ENCODE data around the gene SPEF1. TPM values are rescaled to one million over a fixed set of nuclear protein-coding genes. Genes with fewer than 3 reads are reported as not detected.

Gene SPEF1
- total RNA-seq, 2 experiments from 2014 or later: 0.17 TPM; not detected in 1

GRCh38 chr20:3786126-3786484 is 4.9 kb upstream of the SPEF1 start:
- Mint-ChIP-seq H3K9me3 (no peaks in the 10 kb centered on the region), H3K27me3 (no peaks in the 10 kb centered on the region), H3K27ac (peak overlapping the region; percentile 79), H3K4me1 (ENCODE audit: low read depth) (peaks cover 44% of the 10 kb centered on the region), H3K4me3 (peak overlapping the region; percentile 83), H3K36me3 (peaks cover 6% of the 10 kb centered on the region)
- peak; percentile 64 for DNase-seq
- CTCF ChIA-PET: interaction anchor here (0.6 to 10.4 kb wide), 13 partner anchors 8 to 299 kb away, joined by 3 to 180 read pairs (median 6); partner anchors contain the start of genes ADISSP and AP5S1
- intact Hi-C loops (cut with micrococcal nuclease): loop anchor here (10.0 kb wide), 1 partner anchor 299 kb away; no protein-coding TSS in a partner anchor
- POLR2A ChIA-PET: interaction anchor here (0.8 to 3.4 kb wide), 5 partner anchors 18 to 69 kb away, joined by 3 to 27 read pairs (median 5); partner anchors contain the start of genes ADISSP and AP5S1

- H3K9me3 Mint-ChIP-seq: no peaks in the 10 kb centered on the region
- H3K27me3 Mint-ChIP-seq: no peaks in the 10 kb centered on the region
- H3K4me3 Mint-ChIP-seq: peak overlapping the region; percentile 83
- no peak overlapping the region for H3K27ac Mint-ChIP-seq
- intact Hi-C loops (cut with micrococcal nuclease): loop anchor here (10.0 kb wide), 1 partner anchor 299 kb away; no protein-coding TSS in a partner anchor
- DNase-seq: no peak
- ChIA-PET CTCF (interaction anchor here (0.6 to 10.4 kb wide), 9 partner anchors 10 to 70 kb away, joined by 3 to 180 read pairs (median 6); partner anchors contain the start of genes ADISSP and AP5S1), POLR2A (interaction anchor here (1.4 to 3.4 kb wide), 3 partner anchors 17 to 60 kb away, joined by 3 to 27 read pairs (median 18); partner anchors contain the start of genes ADISSP and AP5S1)
- H3K36me3 Mint-ChIP-seq: peaks cover 6% of the 10 kb centered on the region
- H3K4me1 Mint-ChIP-seq (ENCODE audit: low read depth): peaks cover 51% of the 10 kb centered on the region
Observed at GRCh38 chr20:3785240-3786125, 4.2 kb upstream of the SPEF1 start.

GRCh38 chr20:3784863-3785239 is 3.6 kb upstream of the SPEF1 start:
- Mint-ChIP-seq H3K9me3 (no peaks in the 10 kb centered on the region), H3K4me1 (ENCODE audit: low read depth) (peaks cover 52% of the 10 kb centered on the region), H3K4me3 (peak overlapping the region; percentile 53), H3K27me3 (no peaks in the 10 kb centered on the region), H3K27ac (peak overlapping the region; percentile 47), H3K36me3 (peaks cover 6% of the 10 kb centered on the region)
- intact Hi-C loops (cut with micrococcal nuclease): loop anchor here (10.0 kb wide), 1 partner anchor 300 kb away; no protein-coding TSS in a partner anchor
- POLR2A ChIA-PET: interaction anchor here (3.4 kb wide), 1 partner anchor 17 kb away, joined by 18 read pairs; the partner anchor contains the start of gene ADISSP
- DNase-seq: no peak
- CTCF ChIA-PET: interaction anchor here (1.9 to 10.4 kb wide), 4 partner anchors 17 to 70 kb away, joined by 8 to 180 read pairs (median 23); partner anchors contain the start of genes ADISSP and AP5S1

GRCh38 chr20:3784216-3784853 is 3.1 kb upstream of the SPEF1 start:
- DNase-seq: no peak
- Mint-ChIP-seq H3K27me3 (peaks cover 4% of the 10 kb centered on the region), H3K4me3 (peak overlapping the region; percentile 53), H3K27ac (peak overlapping the region; percentile 47), H3K9me3 (no peaks in the 10 kb centered on the region), H3K36me3 (peaks cover 6% of the 10 kb centered on the region), H3K4me1 (ENCODE audit: low read depth) (peaks cover 54% of the 10 kb centered on the region)
- ChIA-PET POLR2A (interaction anchor here (3.4 kb wide), 1 partner anchor 16 kb away, joined by 18 read pairs; the partner anchor contains the start of gene ADISSP), CTCF (interaction anchor here (10.4 kb wide), 1 partner anchor 33 kb away, joined by 180 read pairs; the partner anchor contains the start of gene AP5S1)
- intact Hi-C loops (cut with micrococcal nuclease): loop anchor here (10.0 kb wide), 1 partner anchor 300 kb away; no protein-coding TSS in a partner anchor

GRCh38 chr20:3783511-3784195 is 2.4 kb upstream of the SPEF1 start:
- H3K27me3 Mint-ChIP-seq: peaks cover 7% of the 10 kb centered on the region
- no peak for DNase-seq
- CTCF ChIA-PET: interaction anchor here (10.4 kb wide), 1 partner anchor 33 kb away, joined by 180 read pairs; the partner anchor contains the start of gene AP5S1
- POLR2A ChIA-PET: interaction anchor here (3.4 kb wide), 1 partner anchor 15 kb away, joined by 18 read pairs; the partner anchor contains the start of gene ADISSP
- peaks cover 6% of the 10 kb centered on the region for H3K36me3 Mint-ChIP-seq
- intact Hi-C loops (cut with micrococcal nuclease): loop anchor here (10.0 kb wide), 1 partner anchor 301 kb away; no protein-coding TSS in a partner anchor
- H3K4me3 Mint-ChIP-seq: no peak overlapping the region
- peaks cover 52% of the 10 kb centered on the region for H3K4me1 Mint-ChIP-seq (ENCODE audit: low read depth)
- H3K27ac Mint-ChIP-seq: no peak overlapping the region
- H3K9me3 Mint-ChIP-seq: no peaks in the 10 kb centered on the region

GRCh38 chr20:3783068-3783489 is 1.8 kb upstream of the SPEF1 start:
- H3K36me3 Mint-ChIP-seq: peaks cover 6% of the 10 kb centered on the region
- no peak overlapping the region for H3K4me3 Mint-ChIP-seq
- intact Hi-C loops (cut with micrococcal nuclease): loop anchor here (10.0 kb wide), 1 partner anchor 302 kb away; no protein-coding TSS in a partner anchor
- peaks cover 50% of the 10 kb centered on the region for H3K4me1 Mint-ChIP-seq (ENCODE audit: low read depth)
- no peak for DNase-seq
- no peak overlapping the region for H3K27ac Mint-ChIP-seq
- ChIA-PET POLR2A (no interaction called here), CTCF (interaction anchor here (10.4 kb wide), 1 partner anchor 34 kb away, joined by 180 read pairs; the partner anchor contains the start of gene AP5S1)
- H3K9me3 Mint-ChIP-seq: no peaks in the 10 kb centered on the region
- peaks cover 9% of the 10 kb centered on the region for H3K27me3 Mint-ChIP-seq

- intact Hi-C loops (cut with micrococcal nuclease): loop anchor here (10.0 kb wide), 1 partner anchor 302 kb away; no protein-coding TSS in a partner anchor
- peaks cover 6% of the 10 kb centered on the region for H3K36me3 Mint-ChIP-seq
- peaks cover 9% of the 10 kb centered on the region for H3K27me3 Mint-ChIP-seq
- H3K4me1 Mint-ChIP-seq (ENCODE audit: low read depth): peaks cover 49% of the 10 kb centered on the region
- ChIA-PET POLR2A (no interaction called here), CTCF (interaction anchor here (2.2 to 10.4 kb wide), 2 partner anchors 14 to 34 kb away, joined by 10 to 180 read pairs; partner anchors contain the start of genes ADISSP and AP5S1)
- DNase-seq: no peak
- no peaks in the 10 kb centered on the region for H3K9me3 Mint-ChIP-seq
- no peak overlapping the region for H3K4me3 Mint-ChIP-seq
- H3K27ac Mint-ChIP-seq: no peak overlapping the region
Observed at GRCh38 chr20:3782597-3782996, 1.3 kb upstream of the SPEF1 start.

- no peaks in the 10 kb centered on the region for H3K36me3 Mint-ChIP-seq
- POLR2A ChIA-PET: interaction anchor here (0.7 to 3.1 kb wide), 2 partner anchors 11 to 89 kb away, joined by 3 to 25 read pairs; partner anchors contain the start of gene ADISSP
- CTCF ChIA-PET: interaction anchor here (1.0 to 3.5 kb wide), 6 partner anchors 8 to 41 kb away, joined by 3 to 30 read pairs (median 7); partner anchors contain the start of genes ADISSP, AP5S1 and CENPB
- H3K4me3 Mint-ChIP-seq: no peak overlapping the region
- peaks cover 39% of the 10 kb centered on the region for H3K4me1 Mint-ChIP-seq (ENCODE audit: low read depth)
- no peaks in the 10 kb centered on the region for H3K9me3 Mint-ChIP-seq
- H3K27ac Mint-ChIP-seq: no peak overlapping the region
- peaks cover 12% of the 10 kb centered on the region for H3K27me3 Mint-ChIP-seq
- no peak for DNase-seq
- intact Hi-C loops (cut with micrococcal nuclease): no loop called here
Observed at GRCh38 chr20:3778976-3779375, 2.3 kb downstream of the SPEF1 start.

GRCh38 chr20:3777716-3778629 is 3.3 kb downstream of the SPEF1 start:
- peaks cover 12% of the 10 kb centered on the region for H3K27me3 Mint-ChIP-seq
- H3K4me1 Mint-ChIP-seq (ENCODE audit: low read depth): peaks cover 31% of the 10 kb centered on the region
- no peaks in the 10 kb centered on the region for H3K9me3 Mint-ChIP-seq
- POLR2A ChIA-PET: interaction anchor here (0.7 to 3.1 kb wide), 2 partner anchors 10 to 90 kb away, joined by 3 to 25 read pairs; partner anchors contain the start of gene ADISSP
- intact Hi-C loops (cut with micrococcal nuclease): no loop called here
- no peaks in the 10 kb centered on the region for H3K36me3 Mint-ChIP-seq
- H3K27ac Mint-ChIP-seq: no peak overlapping the region
- CTCF ChIA-PET: interaction anchor here (1.3 to 3.5 kb wide), 6 partner anchors 9 to 67 kb away, joined by 3 to 30 read pairs (median 7); partner anchors contain the start of genes ADISSP, AP5S1 and CENPB
- peak; percentile 63 for DNase-seq
- H3K4me3 Mint-ChIP-seq: peak overlapping the region; percentile 76

- Mint-ChIP-seq H3K9me3 (no peaks in the 10 kb centered on the region), H3K27me3 (peaks cover 12% of the 10 kb centered on the region), H3K27ac (no peak overlapping the region), H3K4me3 (peak overlapping the region; percentile 76), H3K36me3 (no peaks in the 10 kb centered on the region), H3K4me1 (ENCODE audit: low read depth) (peaks cover 31% of the 10 kb centered on the region)
- ChIA-PET POLR2A (interaction anchor here (3.1 kb wide), 1 partner anchor 10 kb away, joined by 25 read pairs; the partner anchor contains the start of gene ADISSP), CTCF (interaction anchor here (1.7 to 3.5 kb wide), 4 partner anchors 9 to 308 kb away, joined by 4 to 30 read pairs (median 8); partner anchors contain the start of genes ADISSP and CENPB)
- no peak for DNase-seq
- intact Hi-C loops (cut with micrococcal nuclease): no loop called here
Observed at GRCh38 chr20:3777381-3777715, 3.9 kb downstream of the SPEF1 start.

Measured in activated CD4-positive, alpha-beta memory T cell treated with anti-CD3 and anti-CD28 coated beads for 36 hours (primary cell).